Measurements from ENCODE around the gene ABL2.

DNA sequence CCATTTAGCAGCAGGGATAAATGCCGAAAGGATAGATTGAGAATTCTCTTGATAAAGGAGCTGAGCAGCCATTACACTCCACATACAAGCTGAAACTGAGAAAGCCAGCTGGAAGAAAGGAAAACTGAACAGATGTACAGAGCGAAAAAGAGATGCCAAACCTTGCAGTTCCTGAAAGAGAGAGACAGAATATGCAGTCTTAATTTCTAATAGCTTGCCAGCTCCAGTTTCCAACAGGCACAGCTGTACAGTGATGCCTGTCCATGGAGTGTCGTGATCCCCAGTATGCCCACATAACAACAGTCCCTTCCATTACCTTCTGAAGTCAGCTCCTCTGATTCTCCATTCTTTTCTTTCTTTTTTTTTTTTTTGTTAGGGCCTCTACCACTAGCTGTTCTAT is 22.7 kb downstream of the ABL2 start:
- TF ChIP-seq, protein P1, sequence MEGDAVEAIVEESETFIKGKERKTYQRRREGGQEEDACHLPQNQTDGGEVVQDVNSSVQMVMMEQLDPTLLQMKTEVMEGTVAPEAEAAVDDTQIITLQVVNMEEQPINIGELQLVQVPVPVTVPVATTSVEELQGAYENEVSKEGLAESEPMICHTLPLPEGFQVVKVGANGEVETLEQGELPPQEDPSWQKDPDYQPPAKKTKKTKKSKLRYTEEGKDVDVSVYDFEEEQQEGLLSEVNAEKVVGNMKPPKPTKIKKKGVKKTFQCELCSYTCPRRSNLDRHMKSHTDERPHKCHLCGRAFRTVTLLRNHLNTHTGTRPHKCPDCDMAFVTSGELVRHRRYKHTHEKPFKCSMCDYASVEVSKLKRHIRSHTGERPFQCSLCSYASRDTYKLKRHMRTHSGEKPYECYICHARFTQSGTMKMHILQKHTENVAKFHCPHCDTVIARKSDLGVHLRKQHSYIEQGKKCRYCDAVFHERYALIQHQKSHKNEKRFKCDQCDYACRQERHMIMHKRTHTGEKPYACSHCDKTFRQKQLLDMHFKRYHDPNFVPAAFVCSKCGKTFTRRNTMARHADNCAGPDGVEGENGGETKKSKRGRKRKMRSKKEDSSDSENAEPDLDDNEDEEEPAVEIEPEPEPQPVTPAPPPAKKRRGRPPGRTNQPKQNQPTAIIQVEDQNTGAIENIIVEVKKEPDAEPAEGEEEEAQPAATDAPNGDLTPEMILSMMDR (IDR thresholded peaks at IDR 0.05), result no peak
- TF ChIP-seq EZH2 (IDR thresholded peaks at IDR 0.05; ENCODE audit: borderline replicate concordance, insufficient read depth, low read depth, low read length, poor library complexity, severe bottlenecking), result no peak

Measured in B cell (primary cell).